H1 (cell line): ENCODE results near the gene DISC1. TPM values are rescaled to one million over a fixed set of nuclear protein-coding genes. Genes with fewer than 3 reads are reported as not detected.

ENCODE experiments used
- CTCF ChIA-PET: fragments of 300-600 bp; sonication (Branson Sonifier 250); formaldehyde crosslinking; loops from one replicate; lab custom pipeline; 2021; ENCODE audit not compliant: partially characterized antibody; lab: Charles Lee
- POLR2A ChIA-PET: fragments of 300-600 bp; sonication (Branson Sonifier 250); formaldehyde crosslinking; loops from one replicate; lab custom pipeline; 2021; ENCODE audit warnings: inconsistent platforms; ENCODE audit not compliant: partially characterized antibody; lab: Charles Lee
- DNase-seq, 2 experiments: peaks; one replicate each; pipeline versions ENCODE4 v3.0.0 to v3.0.0-alpha.2; 2010 to 2022; ENCODE audit warnings: low spot score in 2 of 2, low read depth in 1 of 2, mixed read lengths in 1 of 2
- FAIRE-seq: peaks from 2 replicates; lab custom pipeline; 2011; peaks lifted over from hg19 to GRCh38; lab: Jason Lieb, UNC
- H2AFZ ChIP-seq: 2 replicates; pipeline ENCODE4 v1.8.1; 2012; ENCODE audit warnings: low read length, inconsistent platforms
- H2AK5ac ChIP-seq: 2 replicates; pipeline ENCODE4 v1.6.1; 2013; ENCODE audit warnings: low read depth, low read length
- H2BK120ac ChIP-seq: replicated peaks from 2 replicates; pipeline ENCODE3; 2013; ENCODE audit warnings: low read depth, low read length, inconsistent platforms
- H2BK12ac ChIP-seq: 2 replicates; pipeline ENCODE4 v1.6.1; 2013; ENCODE audit warnings: low read depth, low read length
- H2BK15ac ChIP-seq: 2 replicates; pipeline ENCODE4 v1.6.1; 2013; ENCODE audit warnings: low read length
- H2BK20ac ChIP-seq: 2 replicates; pipeline ENCODE4 v1.6.1; 2013; ENCODE audit warnings: low read length
- H2BK5ac ChIP-seq: 2 replicates; pipeline ENCODE4 v1.6.1; 2013; ENCODE audit warnings: low read depth, low read length
- H3K14ac ChIP-seq: 2 replicates; pipeline ENCODE4 v1.6.1; 2013; ENCODE audit warnings: inconsistent platforms; ENCODE audit not compliant: insufficient read length
- H3K18ac ChIP-seq: 2 replicates; pipeline ENCODE4 v1.6.1; 2013; ENCODE audit warnings: low read length; ENCODE audit errors: extremely low read depth
- H3K23ac ChIP-seq: 2 replicates; pipeline ENCODE4 v1.6.1; 2013; ENCODE audit warnings: inconsistent platforms; ENCODE audit not compliant: insufficient read length
- H3K23me2 ChIP-seq: 2 replicates; pipeline ENCODE4 v1.6.1; 2013; ENCODE audit warnings: low read depth, low read length
- H3K27ac ChIP-seq: 2 replicates; pipeline ENCODE4 v1.6.1; 2011; ENCODE audit warnings: low read depth, low read length, inconsistent platforms
- H3K27me3 ChIP-seq, 4 experiments: replicated peaks in 1 of 4; 1 replicate in 1 of 4; 2 replicates in 3 of 4; pipeline versions ENCODE4 v1.6.1 to v1.8.1; 2011 to 2013; ENCODE audit warnings: low read length in 3 of 4, mild to moderate bottlenecking in 3 of 4, inconsistent platforms in 2 of 4, mixed read lengths in 2 of 4, moderate library complexity in 1 of 4; ENCODE audit not compliant: control insufficient read depth in 3 of 4, insufficient read depth in 3 of 4; ENCODE audit errors: extremely low read depth in 1 of 4
- H3K36me3 ChIP-seq, 4 experiments: 2 replicates each; pipeline versions ENCODE4 v1.6.1 to v1.8.1; 2011 to 2013; ENCODE audit warnings: mild to moderate bottlenecking in 4 of 4, low read length in 3 of 4, moderate library complexity in 2 of 4, control low read depth in 1 of 4, inconsistent platforms in 1 of 4; ENCODE audit not compliant: insufficient read depth in 4 of 4, control insufficient read depth in 2 of 4
- H3K4ac ChIP-seq: replicated peaks from 2 replicates; pipeline ENCODE3; 2013; ENCODE audit warnings: low read length, low read depth, mixed read lengths, inconsistent platforms; ENCODE audit not compliant: insufficient read length
- H3K4me1 ChIP-seq, 4 experiments: replicated peaks in 1 of 4; 1 replicate in 1 of 4; 2 replicates in 3 of 4; pipeline versions ENCODE4 v1.6.1 to v1.8.1; 2011 to 2013; ENCODE audit warnings: low read length in 3 of 4, inconsistent platforms in 2 of 4, mixed read lengths in 1 of 4; ENCODE audit not compliant: insufficient read depth in 4 of 4, control insufficient read depth in 3 of 4
- H3K4me2 ChIP-seq, 2 experiments: 2 replicates each; pipeline versions ENCODE4 v1.6.1 to v1.8.1; 2011 to 2013; ENCODE audit warnings: low read depth in 2 of 2, low read length in 2 of 2, control low read depth in 1 of 2, inconsistent platforms in 1 of 2, mild to moderate bottlenecking in 1 of 2; ENCODE audit not compliant: insufficient read depth in 1 of 2
- H3K4me3 ChIP-seq, 4 experiments: fragments of 200-600, 300-600 bp in 1 of 4; sonication (generic), shearing (Covaris generic), sonication (Bioruptor Twin) in 1 of 4; 2 replicates each; pipeline versions ENCODE4 v1.5.1 to v1.8.1; 2011 to 2016; ENCODE audit warnings: low read length in 4 of 4, low read depth in 3 of 4, control low read depth in 2 of 4, inconsistent platforms in 2 of 4, mild to moderate bottlenecking in 2 of 4, mixed read lengths in 1 of 4, moderate library complexity in 1 of 4; ENCODE audit not compliant: insufficient read depth in 2 of 4; ENCODE audit errors: extremely low read depth in 1 of 4
- H3K56ac ChIP-seq: replicated peaks from 2 replicates; pipeline ENCODE3; 2013; ENCODE audit warnings: low read depth, mild to moderate bottlenecking, mixed read lengths, low read length, inconsistent platforms; ENCODE audit not compliant: insufficient read length
- H3K79me1 ChIP-seq: 2 replicates; pipeline ENCODE4 v1.6.1; 2013; ENCODE audit warnings: low read depth, low read length, control low read depth
- H3K79me2 ChIP-seq, 2 experiments: 2 replicates each; pipeline versions ENCODE4 v1.6.1 to v1.8.1; 2012 to 2013; ENCODE audit warnings: low read length in 2 of 2, mild to moderate bottlenecking in 2 of 2, inconsistent platforms in 1 of 2; ENCODE audit not compliant: insufficient read depth in 2 of 2, control insufficient read depth in 1 of 2
- H3K9ac ChIP-seq, 4 experiments: replicated peaks in 1 of 4; 1 replicate in 1 of 4; 2 replicates in 3 of 4; pipeline versions ENCODE4 v1.6.1 to v1.8.1; 2011 to 2013; ENCODE audit warnings: low read depth in 3 of 4, low read length in 3 of 4, control low read depth in 2 of 4, mild to moderate bottlenecking in 2 of 4, moderate library complexity in 2 of 4, inconsistent platforms in 1 of 4; ENCODE audit errors: extremely low read depth in 1 of 4
- H3K9me3 ChIP-seq, 2 experiments: 2 replicates each; pipeline versions ENCODE4 v1.6.1 to v1.8.1; 2012 to 2013; ENCODE audit warnings: mild to moderate bottlenecking in 2 of 2, moderate library complexity in 2 of 2, control low read depth in 1 of 2, inconsistent platforms in 1 of 2, low read depth in 1 of 2, low read length in 1 of 2, mixed read lengths in 1 of 2; ENCODE audit not compliant: insufficient read depth in 2 of 2
- H4K20me1 ChIP-seq, 2 experiments: replicated peaks in 1 of 2; 2 replicates each; pipeline versions ENCODE3 to v1.8.1; 2011 to 2013; ENCODE audit warnings: inconsistent platforms in 2 of 2, low read length in 2 of 2, mild to moderate bottlenecking in 1 of 2; ENCODE audit not compliant: insufficient read depth in 2 of 2, control insufficient read depth in 1 of 2
- H4K5ac ChIP-seq: 2 replicates; pipeline ENCODE4 v1.6.1; 2013; ENCODE audit warnings: low read length, low read depth, mixed read lengths, inconsistent platforms; ENCODE audit not compliant: insufficient read length
- H4K8ac ChIP-seq: 2 replicates; pipeline ENCODE4 v1.8.0; 2013; ENCODE audit warnings: mild to moderate bottlenecking, moderate library complexity, low read length, inconsistent platforms; ENCODE audit not compliant: insufficient read depth; ENCODE audit errors: extremely low read depth
- H4K91ac ChIP-seq: replicated peaks from 2 replicates; pipeline ENCODE3; 2013; ENCODE audit warnings: low read length, mixed read lengths, inconsistent platforms; ENCODE audit not compliant: insufficient read length
- ATF3 ChIP-seq: IDR thresholded peaks from 2 replicates; pipeline ENCODE4 v1.6.1; 2011; ENCODE audit warnings: low read depth, mild to moderate bottlenecking, low read length; ENCODE audit not compliant: insufficient read depth
- BACH1 ChIP-seq: IDR thresholded peaks from 2 replicates; pipeline ENCODE4 v1.6.1; 2012; ENCODE audit warnings: low read length, improper control_type of control experiment
- BRCA1 ChIP-seq: IDR thresholded peaks from 2 replicates; pipeline ENCODE4 v1.6.1; 2012; ENCODE audit warnings: low read depth, low read length, improper control_type of control experiment
- FOSL1 ChIP-seq: IDR thresholded peaks from 2 replicates; pipeline ENCODE4 v1.6.1; 2011; ENCODE audit warnings: mild to moderate bottlenecking, low read depth, low read length, moderate library complexity; ENCODE audit not compliant: insufficient read depth
- JUN ChIP-seq: IDR thresholded peaks from 2 replicates; pipeline ENCODE4 v1.6.1; 2011; ENCODE audit warnings: low read depth, mild to moderate bottlenecking, improper control_type of control experiment, low read length
- PHF8 ChIP-seq: fragments of 200-600 bp; sonication (generic); conservative IDR thresholded peaks from 2 replicates; pipeline ENCODE4 v1.7.1; 2012; ENCODE audit warnings: low read depth, mild to moderate bottlenecking, inconsistent platforms, low read length, moderate library complexity
- SAP30 ChIP-seq: fragments of 300-600 bp; sonication (generic); IDR thresholded peaks from 2 replicates; pipeline ENCODE4 v1.7.1; 2012; ENCODE audit warnings: low read length, moderate library complexity, mild to moderate bottlenecking, inconsistent platforms; ENCODE audit not compliant: insufficient read depth, insufficient replicate concordance
- SIN3A ChIP-seq, 2 experiments: IDR thresholded peaks in 1 of 2; conservative IDR thresholded peaks in 1 of 2; 2 replicates each; pipeline ENCODE4 v1.6.1; 2011 to 2012; ENCODE audit warnings: low read length in 2 of 2, improper control_type of control experiment in 1 of 2, low read depth in 1 of 2, mild to moderate bottlenecking in 1 of 2
- WGBS, 2 experiments: shearing (Covaris generic) in 1 of 2; methylation state at CpG; one replicate each; pipeline versions ENCODE4 v1.1.6 to v1.1.7; 2013 to 2015; ENCODE audit warnings: low lambda C conversion rate in 2 of 2, mixed read lengths in 2 of 2, inconsistent platforms in 1 of 2, low coverage in 1 of 2, missing lambda C conversion rate in 1 of 2; ENCODE audit not compliant: insufficient replicate concordance in 2 of 2, insufficient coverage in 1 of 2, insufficient read length in 1 of 2; ENCODE audit errors: extremely low coverage in 1 of 2, missing lambda C conversion rate in 1 of 2; 5-methylcytosine and 5-hydroxymethylcytosine counted together
- polyA plus RNA-seq, 7 experiments: library from polyadenylated mRNA; depleted of rRNA in 3 of 7; stranded (reverse) in 5 of 7; unstranded in 2 of 7; fragments of >200 nt in 5 of 7; fragments of 200-250 nt in 2 of 7; gene quantifications; 1 replicate in 5 of 7; 2 replicates in 1 of 7; 4 replicates in 1 of 7; pipeline versions ENCODE4 v1.2.1 to v1.2.3, GENCODE V29; 2011 to 2013; ENCODE audit warnings: missing spikeins in 2 of 7, mixed read lengths in 2 of 7
- total RNA-seq: library from RNA; stranded (reverse); fragmentation: NEBNext Ultra II Directional; extraction: Animal tissue kit (Norgen Biotek cat#: 25700); gene quantifications from 2 replicates; pipeline ENCODE4 v1.2.1, GENCODE V29; 2021

DISC1 gene
- total and polyA plus RNA-seq, 2 of the 8 experiments (the other 6 are each of a cell fraction or from before 2014, with no cell fraction given), result 1.1 to 3.5 TPM

- peak; percentile 52 for FAIRE-seq
These were observed 385.4 kb downstream of the DISC1 start for GRCh38 chr1:232011961-232012360.

More at GRCh38 chr1:232011961-232012360, 385.4 kb downstream of the DISC1 start:
- Histone ChIP-seq H2AFZ (no peak overlapping the region), H3K79me2 (no peaks in the 10 kb centered on the region), H2BK5ac (no peak overlapping the region), H3K4me3 (no peak overlapping the region), H3K56ac (no peak overlapping the region), H2BK15ac (no peak overlapping the region), H3K27me3 (no peaks in the 10 kb centered on the region), H2AK5ac (no peak overlapping the region), H4K20me1 (no peaks in the 10 kb centered on the region), H4K91ac (no peak overlapping the region), H3K18ac (no peak overlapping the region), H4K5ac (no peak overlapping the region), H3K9me3 (no peaks in the 10 kb centered on the region), H2BK20ac (no peak overlapping the region), H3K23me2 (no peaks in the 10 kb centered on the region), H3K4me1 (peaks cover 0 to 11% (median 1%) of the 10 kb centered on the region in 4 experiments; a peak in 4 of 7 replicates), H3K36me3 (no peaks in the 10 kb centered on the region), H2BK12ac (no peak overlapping the region), H2BK120ac (no peak overlapping the region), H3K9ac (no peak overlapping the region), H3K27ac (no peak overlapping the region), H3K23ac (no peak overlapping the region), H3K14ac (no peak overlapping the region), H4K8ac (no peak overlapping the region), H3K4ac (no peak overlapping the region), H3K4me2 (no peak overlapping the region), H3K79me1 (no peaks in the 10 kb centered on the region)
- POLR2A ChIA-PET, result interaction anchor here (1.0 kb wide), 1 partner anchor 148 kb away, joined by 3 read pairs; no protein-coding TSS in a partner anchor
- WGBS, 2 experiments, result 77% methylated on average over 6 of the region's 6 CpGs; no CpG with 5 or more reads in 1 of the 2 experiments
- TF ChIP-seq SAP30 (no peak), ATF3 (no peak), PHF8 (no peak), BACH1 (no peak), SIN3A (conservative IDR thresholded peaks at IDR 0.05 in 1 of 2, IDR thresholded peaks at IDR 0.05 in 1 of 2; ENCODE audit: low read depth in 1 of 2, low read length in 2 of 2) (no peak), JUN (no peak), FOSL1 (no peak), BRCA1 (no peak)
- no peak for DNase-seq
- CTCF ChIA-PET, result no interaction called here
